ENCODE results near the gene TEX36. TPM values are rescaled to one million over a fixed set of nuclear protein-coding genes. Genes with fewer than 3 reads are reported as not detected.

Gene TEX36
- total and polyA plus RNA-seq, 9 of the 15 experiments (the other 6 are each of a cell fraction or from before 2014, with no cell fraction given) = 0.10 to 0.82 (median 0.15) TPM; not detected in 6

GRCh38 chr10:125719173-125720001, 36.4 kb upstream of the TEX36 start, which contains the start of gene EDRF1 (continued):
- 0 out of 2 replicates have a peak, but pooled peaks have one; percentile 24 for TF ChIP-seq ATF6 (CRISPR knock-in tag; IDR thresholded peaks at IDR 0.05)
- no peak for TF ChIP-seq ERF (CRISPR knock-in tag; IDR thresholded peaks at IDR 0.05)
- TF ChIP-seq ZNF124 (CRISPR knock-in tag; IDR thresholded peaks at IDR 0.05) = no peak
- no peak for TF ChIP-seq MECOM (CRISPR knock-in tag; IDR thresholded peaks at IDR 0.05)
- no peak for TF ChIP-seq HNRNPLL (IDR thresholded peaks at IDR 0.05; ENCODE audit: low read depth, low read length, poor library complexity, severe bottlenecking)
- peak; percentile 60; the same call in 1 of the 2 replicates for TF ChIP-seq CXXC5 (CRISPR knock-in tag; IDR thresholded peaks at IDR 0.05)
- no peak for TF ChIP-seq ZFP1 (CRISPR knock-in tag; IDR thresholded peaks at IDR 0.05)
- TF ChIP-seq CBX5 (IDR thresholded peaks at IDR 0.05; ENCODE audit: borderline replicate concordance, low read depth) = no peak
- TF ChIP-seq SUPT5H (IDR thresholded peaks at IDR 0.05) = peak; percentile 86
- peak; percentile 97 for TF ChIP-seq CHD2 (IDR thresholded peaks at IDR 0.05; ENCODE audit: low read depth, low read length)
- TF ChIP-seq CREB5 (CRISPR knock-in tag; IDR thresholded peaks at IDR 0.05) = no peak
- TF ChIP-seq BCOR (IDR thresholded peaks at IDR 0.05) = no peak
- peak; percentile 57; the same call in 1 of the 2 replicates for TF ChIP-seq CREM (IDR thresholded peaks at IDR 0.05; ENCODE audit: low read depth)
- TF ChIP-seq THAP7 (CRISPR knock-in tag; IDR thresholded peaks at IDR 0.05) = 0 out of 2 replicates have a peak, but pooled peaks have one; percentile 42
- TF ChIP-seq SREBF2 (CRISPR knock-in tag; IDR thresholded peaks at IDR 0.05) = no peak
- TF ChIP-seq ZNF436 (CRISPR knock-in tag; IDR thresholded peaks at IDR 0.05) = no peak
- TF ChIP-seq STAT5B (CRISPR knock-in tag; IDR thresholded peaks at IDR 0.05) = no peak
- no peak for TF ChIP-seq ZNF175 (CRISPR knock-in tag; IDR thresholded peaks at IDR 0.05; ENCODE audit: low read depth)
- TF ChIP-seq FOXJ2 (tag; IDR thresholded peaks at IDR 0.05) = no peak
- no peak; the same call in 1 of the 2 replicates for TF ChIP-seq XRCC5 (IDR thresholded peaks at IDR 0.05; ENCODE audit: low read depth, low read length)
- peak; percentile 84 for TF ChIP-seq L3MBTL2 (IDR thresholded peaks at IDR 0.05)
- peak; percentile 93 to 94 for TF ChIP-seq NRF1 (conservative IDR thresholded peaks at IDR 0.05 in 1 of 2, IDR thresholded peaks at IDR 0.05 in 1 of 2)
- TF ChIP-seq SIN3B (IDR thresholded peaks at IDR 0.05; ENCODE audit: low read depth) = peak; percentile 56; the same call in 1 of the 2 replicates
- TF ChIP-seq HBP1 (CRISPR knock-in tag; IDR thresholded peaks at IDR 0.05) = no peak
- TF ChIP-seq ZNF780A (CRISPR knock-in tag; IDR thresholded peaks at IDR 0.05) = no peak
- TF ChIP-seq ZNF24 (IDR thresholded peaks at IDR 0.05) = no peak
